GM12864 (cell line): Measurements from ENCODE around the gene RAB3IL1.

Experiments used
- DNase-seq: peaks from one replicate; pipeline ENCODE4 v3.0.0-alpha.2; 2011; ENCODE audit warnings: low read depth
- H3K4me3 ChIP-seq: 2 replicates; pipeline ENCODE4 v1.5.1; 2011; ENCODE audit warnings: mild to moderate bottlenecking, low read depth, low read length, control low read depth
- TF ChIP-seq, protein P1 (sequence below): IDR thresholded peaks from 2 replicates; pipeline ENCODE4 v1.5.1; 2011; ENCODE audit warnings: low read depth, mild to moderate bottlenecking, moderate library complexity, low read length, control low read depth, inconsistent platforms; ENCODE audit errors: missing control alignments

The RAB3IL1 gene

DNA sequence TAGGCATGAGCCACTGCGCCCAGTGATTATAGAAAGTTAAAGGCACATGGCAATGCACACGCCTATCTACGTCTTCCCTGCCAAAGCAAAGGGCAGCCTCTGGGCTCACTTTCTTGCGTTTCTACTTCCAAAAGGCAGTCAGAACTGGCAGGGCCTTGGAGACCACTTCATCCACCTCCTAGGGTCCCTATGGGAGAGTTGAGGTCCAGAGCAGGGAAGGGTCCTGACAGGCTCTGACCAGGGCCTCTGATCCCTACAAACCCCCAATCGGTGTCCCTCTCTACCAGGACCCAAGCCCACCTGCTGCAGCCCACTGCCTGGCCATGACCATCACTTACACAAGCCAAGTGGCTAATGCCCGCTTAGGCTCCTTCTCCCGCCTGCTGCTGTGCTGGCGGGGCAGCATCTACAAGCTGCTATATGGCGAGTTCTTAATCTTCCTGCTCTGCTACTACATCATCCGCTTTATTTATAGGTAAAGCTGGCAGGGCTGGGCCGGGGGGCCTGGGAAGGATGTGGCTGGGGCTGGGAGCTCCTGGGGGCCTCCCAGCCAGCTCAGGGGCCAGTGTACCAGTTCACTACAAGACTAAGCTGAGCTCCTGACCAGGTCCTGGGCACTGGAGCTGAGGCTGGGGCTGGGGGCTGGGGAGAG, 34.2 kb upstream of the RAB3IL1 start:
- H3K4me3 ChIP-seq, result no peak overlapping the region
- DNase-seq, result no peak
- TF ChIP-seq, protein P1, sequence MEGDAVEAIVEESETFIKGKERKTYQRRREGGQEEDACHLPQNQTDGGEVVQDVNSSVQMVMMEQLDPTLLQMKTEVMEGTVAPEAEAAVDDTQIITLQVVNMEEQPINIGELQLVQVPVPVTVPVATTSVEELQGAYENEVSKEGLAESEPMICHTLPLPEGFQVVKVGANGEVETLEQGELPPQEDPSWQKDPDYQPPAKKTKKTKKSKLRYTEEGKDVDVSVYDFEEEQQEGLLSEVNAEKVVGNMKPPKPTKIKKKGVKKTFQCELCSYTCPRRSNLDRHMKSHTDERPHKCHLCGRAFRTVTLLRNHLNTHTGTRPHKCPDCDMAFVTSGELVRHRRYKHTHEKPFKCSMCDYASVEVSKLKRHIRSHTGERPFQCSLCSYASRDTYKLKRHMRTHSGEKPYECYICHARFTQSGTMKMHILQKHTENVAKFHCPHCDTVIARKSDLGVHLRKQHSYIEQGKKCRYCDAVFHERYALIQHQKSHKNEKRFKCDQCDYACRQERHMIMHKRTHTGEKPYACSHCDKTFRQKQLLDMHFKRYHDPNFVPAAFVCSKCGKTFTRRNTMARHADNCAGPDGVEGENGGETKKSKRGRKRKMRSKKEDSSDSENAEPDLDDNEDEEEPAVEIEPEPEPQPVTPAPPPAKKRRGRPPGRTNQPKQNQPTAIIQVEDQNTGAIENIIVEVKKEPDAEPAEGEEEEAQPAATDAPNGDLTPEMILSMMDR, result no peak

GRCh38 chr11:61950035-61950547, 32.7 kb upstream of the RAB3IL1 start, which contains the start of gene BEST1:
BEST1 (plus strand) TSS chr11:61950351; CDS start chr11:61951807, 1,456 bp downstream.
- TF ChIP-seq, protein P1, result no peak
- DNase-seq, result no peak
- H3K4me3 ChIP-seq, result no peak within 1 kb of the TSS

DNA sequence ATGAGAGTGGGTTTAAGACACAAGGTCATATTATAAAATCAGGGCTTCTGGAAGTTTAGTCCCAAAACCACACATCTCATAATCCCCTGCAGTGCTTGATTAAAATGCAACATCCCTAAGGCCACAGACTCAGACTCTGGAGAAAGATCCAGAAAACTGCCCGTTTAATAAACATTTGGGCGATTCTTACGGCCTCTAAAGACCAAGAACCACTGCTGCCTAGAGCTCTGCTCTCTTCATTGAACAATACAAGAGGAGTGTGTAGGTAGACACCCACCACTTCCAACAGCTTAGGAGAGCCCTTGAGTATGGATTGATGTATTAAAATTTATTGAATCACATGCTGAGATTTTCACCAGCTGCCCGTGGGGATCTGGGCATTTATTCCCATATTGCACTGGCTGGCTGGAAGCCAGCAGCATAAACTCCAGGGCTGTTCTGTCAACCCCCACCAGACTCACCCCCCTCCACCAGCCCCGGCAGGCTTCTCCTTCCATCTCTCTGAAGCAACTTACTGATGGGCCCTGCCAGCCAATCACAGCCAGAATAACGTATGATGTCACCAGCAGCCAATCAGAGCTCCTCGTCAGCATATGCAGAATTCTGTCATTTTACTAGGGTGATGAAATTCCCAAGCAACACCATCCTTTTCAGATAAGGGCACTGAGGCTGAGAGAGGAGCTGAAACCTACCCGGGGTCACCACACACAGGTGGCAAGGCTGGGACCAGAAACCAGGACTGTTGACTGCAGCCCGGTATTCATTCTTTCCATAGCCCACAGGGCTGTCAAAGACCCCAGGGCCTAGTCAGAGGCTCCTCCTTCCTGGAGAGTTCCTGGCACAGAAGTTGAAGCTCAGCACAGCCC, 32.0 kb upstream of the RAB3IL1 start:
- TF ChIP-seq, protein P1, result no peak
- DNase-seq, result no peak
- no peak overlapping the region for H3K4me3 ChIP-seq

GRCh38 chr11:61948505-61948904, 31.1 kb upstream of the RAB3IL1 start:
- H3K4me3 ChIP-seq, result no peak overlapping the region
- no peak for DNase-seq
- TF ChIP-seq, protein P1, result no peak

DNA sequence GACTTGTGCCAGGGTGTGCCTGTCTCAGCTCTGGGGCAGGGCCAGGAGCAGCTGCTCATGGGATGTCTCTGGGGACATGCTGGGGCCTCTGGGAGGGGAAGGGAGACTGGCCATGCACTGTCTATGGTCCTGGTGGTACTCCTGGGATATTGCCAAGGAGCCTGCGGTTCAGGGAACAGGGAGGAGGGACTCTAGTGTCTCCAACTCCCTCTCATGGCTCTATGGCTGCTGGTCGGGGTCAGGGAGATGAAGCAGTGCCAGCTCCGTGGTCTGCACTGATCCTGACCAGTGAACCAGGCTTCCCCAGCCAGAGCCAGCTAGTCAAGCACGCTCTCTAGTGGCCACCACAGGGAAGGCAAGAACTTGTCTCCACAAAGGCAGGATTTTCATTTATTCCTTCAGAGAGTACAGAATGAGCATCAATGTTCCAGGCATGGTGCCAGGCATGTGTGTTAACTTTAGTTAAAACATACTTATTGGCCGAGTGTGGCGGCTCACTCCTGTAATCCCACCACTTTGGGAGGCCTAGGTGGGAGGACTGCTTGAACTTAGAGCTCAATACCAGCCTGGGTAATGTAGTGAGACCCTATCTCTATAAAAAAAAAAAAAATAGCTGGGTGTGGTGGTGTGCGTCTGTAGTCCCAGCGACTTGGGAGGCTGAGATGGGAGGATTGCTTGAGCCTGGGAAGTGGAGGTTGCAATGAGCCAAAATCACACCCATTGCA, 30.3 kb upstream of the RAB3IL1 start:
- no peak for DNase-seq
- TF ChIP-seq, protein P1, result peak; percentile 97
- H3K4me3 ChIP-seq, result no peak overlapping the region

DNA sequence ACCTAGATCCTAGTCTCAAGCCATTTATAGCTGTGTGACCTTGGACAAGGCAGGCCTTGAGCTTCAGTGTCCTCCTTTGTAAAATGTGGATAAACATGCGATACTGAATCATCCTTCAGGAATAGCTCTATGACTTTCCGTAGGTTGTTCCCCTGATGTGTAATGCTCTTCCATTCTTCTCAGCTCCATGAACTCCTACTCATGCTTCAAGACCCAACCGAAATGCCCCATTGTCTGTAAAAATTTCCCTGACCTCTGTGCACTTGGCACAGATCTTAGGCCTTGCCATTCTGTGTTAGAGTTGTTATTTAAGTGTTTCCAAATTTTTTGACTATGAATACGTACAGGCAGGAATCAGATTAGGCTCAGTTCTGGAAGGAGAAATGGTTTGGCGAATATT, 29.5 kb upstream of the RAB3IL1 start:
- H3K4me3 ChIP-seq, result no peak overlapping the region
- TF ChIP-seq, protein P1, result no peak
- no peak for DNase-seq
